CD14-positive monocyte (primary cell): ENCODE measurements around the gene ZNF716. TPM values are rescaled to one million over a fixed set of nuclear protein-coding genes. Genes with fewer than 3 reads are reported as not detected.
"Not testable (repeated sequence)": the region's sequence is repeated elsewhere in the genome, so short reads cannot be mapped to it uniquely, and the experiment has no call there.

ENCODE experiments used
- DNase-seq, 3 donors: peaks; one replicate each; pipeline ENCODE4 v3.0.0-alpha.2; 2011 to 2022
- H2AFZ ChIP-seq: 2 replicates; pipeline ENCODE4 v1.6.0; 2012; ENCODE audit warnings: mild to moderate bottlenecking, low read depth, low read length, inconsistent platforms; ENCODE audit not compliant: insufficient read depth, poor library complexity, severe bottlenecking
- H3K27ac ChIP-seq, 2 donors: 1 replicate in 1 of 2; 2 replicates in 1 of 2; pipeline ENCODE4 v1.5.1; 2012 to 2013; ENCODE audit warnings: low read length in 2 of 2, control low read depth in 1 of 2, inconsistent platforms in 1 of 2, low read depth in 1 of 2, mild to moderate bottlenecking in 1 of 2
- H3K27me3 ChIP-seq, 2 donors: one replicate each; pipeline versions ENCODE4 v1.6.0 to v1.6.1; 2011 to 2013; ENCODE audit warnings: low read length in 2 of 2; ENCODE audit not compliant: control insufficient read depth in 2 of 2, insufficient read depth in 2 of 2
- H3K36me3 ChIP-seq, 2 donors: replicated peaks in 1 of 2; 1 replicate in 1 of 2; 2 replicates in 1 of 2; pipeline versions ENCODE4 v1.5.1 to v1.6.1; 2012 to 2013; ENCODE audit warnings: low read length in 2 of 2, control low read depth in 1 of 2, inconsistent platforms in 1 of 2, mild to moderate bottlenecking in 1 of 2; ENCODE audit not compliant: insufficient read depth in 2 of 2, control insufficient read depth in 1 of 2
- H3K4me1 ChIP-seq, 2 donors: 1 replicate in 1 of 2; 2 replicates in 1 of 2; pipeline versions ENCODE4 v1.5.1 to v1.6.1; 2012 to 2013; ENCODE audit warnings: low read length in 2 of 2, control low read depth in 1 of 2, inconsistent platforms in 1 of 2, mild to moderate bottlenecking in 1 of 2, moderate library complexity in 1 of 2; ENCODE audit not compliant: insufficient read depth in 2 of 2, control insufficient read depth in 1 of 2
- H3K4me2 ChIP-seq: replicated peaks from 2 replicates; pipeline ENCODE3; 2012; ENCODE audit warnings: low read length, moderate library complexity, mild to moderate bottlenecking; ENCODE audit not compliant: poor library complexity, severe bottlenecking; ENCODE audit errors: extremely low read depth
- H3K4me3 ChIP-seq, 3 experiments: fragments of 200-600 bp in 1 of 3; sonication (generic) in 1 of 3; replicated peaks in 1 of 3; 1 replicate in 2 of 3; 2 replicates in 1 of 3; pipeline ENCODE4 v1.5.1; 2011 to 2013; ENCODE audit warnings: low read length in 3 of 3, mild to moderate bottlenecking in 3 of 3, control low read depth in 2 of 3, low read depth in 2 of 3, inconsistent platforms in 1 of 3, moderate library complexity in 1 of 3
- H3K79me2 ChIP-seq: 2 replicates; pipeline ENCODE4 v1.6.0; 2012; ENCODE audit warnings: mild to moderate bottlenecking, control low read depth, inconsistent platforms, low read length, moderate library complexity; ENCODE audit not compliant: insufficient read depth
- H3K9ac ChIP-seq: 2 replicates; pipeline ENCODE4 v1.6.0; 2017; ENCODE audit warnings: low read length, mild to moderate bottlenecking; ENCODE audit not compliant: insufficient read depth, poor library complexity, severe bottlenecking
- H3K9me3 ChIP-seq, 2 donors: replicated peaks in 1 of 2; 1 replicate in 1 of 2; 2 replicates in 1 of 2; pipeline versions ENCODE4 v1.5.1 to v1.6.1; 2012 to 2013; ENCODE audit warnings: low read length in 2 of 2, control low read depth in 1 of 2; ENCODE audit not compliant: control insufficient read depth in 1 of 2, insufficient read depth in 1 of 2
- H4K20me1 ChIP-seq: 2 replicates; pipeline ENCODE4 v1.6.0; 2012; ENCODE audit warnings: mild to moderate bottlenecking, low read length, control low read depth, moderate library complexity; ENCODE audit not compliant: insufficient read depth
- H3K27ac Mint-ChIP-seq, 7 donors: one replicate each; pipeline ENCODE4 v1.8.0; 2020; ENCODE audit warnings: mild to moderate bottlenecking in 7 of 7, mixed read lengths in 7 of 7, moderate library complexity in 6 of 7, inconsistent platforms in 2 of 7
- H3K27me3 Mint-ChIP-seq, 3 donors: one replicate each; pipeline ENCODE4 v1.8.0; 2021 to 2022; ENCODE audit warnings: low read depth in 3 of 3, mild to moderate bottlenecking in 3 of 3, mixed read lengths in 3 of 3, moderate library complexity in 3 of 3, inconsistent platforms in 1 of 3
- H3K36me3 Mint-ChIP-seq, 2 donors: one replicate each; pipeline ENCODE4 v1.8.0; 2020; ENCODE audit warnings: mixed read lengths in 2 of 2, inconsistent platforms in 1 of 2, mild to moderate bottlenecking in 1 of 2
- H3K4me1 Mint-ChIP-seq: one replicate; pipeline ENCODE4 v1.8.0; 2020; ENCODE audit warnings: mild to moderate bottlenecking, mixed read lengths
- H3K4me3 Mint-ChIP-seq, 2 donors: one replicate each; pipeline ENCODE4 v1.8.0; 2020; ENCODE audit warnings: mild to moderate bottlenecking in 2 of 2, mixed read lengths in 2 of 2, moderate library complexity in 1 of 2
- H3K9me3 Mint-ChIP-seq, 7 donors: one replicate each; pipeline ENCODE4 v1.8.0; 2020 to 2022; ENCODE audit warnings: mixed read lengths in 7 of 7, mild to moderate bottlenecking in 6 of 7, moderate library complexity in 6 of 7, inconsistent platforms in 2 of 7
- CTCF ChIP-seq: fragments of 200-600 bp; IDR thresholded peaks from one replicate; pipeline ENCODE4 v1.8.0; 2022; ENCODE audit warnings: antibody characterized with exemption, mild to moderate bottlenecking
- WGBS: methylation state at CpG from one replicate; pipeline ENCODE4 v1.1.5; 2013; ENCODE audit warnings: missing lambda C conversion rate; ENCODE audit not compliant: insufficient coverage; 5-methylcytosine and 5-hydroxymethylcytosine counted together
- intact Hi-C, 2 donors: fragments of 100-400 bp; cut with micrococcal nuclease; formaldehyde crosslinking; loops; one replicate each; pipeline versions ENCODE4 v1.15.0 to v1.15.1; 2023
- polyA plus RNA-seq, 3 donors: library from polyadenylated mRNA; depleted of rRNA in 1 of 3; unstranded in 2 of 3; stranded (reverse) in 1 of 3; fragments of 300-500 nt in 2 of 3; fragments of >200 nt in 1 of 3; fragmentation: Illumina TruSeq in 2 of 3; gene quantifications; 1 replicate in 2 of 3; 2 replicates in 1 of 3; pipeline ENCODE4 v1.2.3, GENCODE V29; 2012 to 2021

Gene ZNF716
- polyA plus RNA-seq, 3 donors = not detected

GRCh38 chr7:57438244-57438643 lies 11.7 kb upstream of the ZNF716 start:
- no peak overlapping the region for H3K27ac Mint-ChIP-seq
- Histone ChIP-seq H3K79me2 (no peaks in the 10 kb centered on the region), H2AFZ (no peak overlapping the region), H3K27ac (no peak overlapping the region), H4K20me1 (no peaks in the 10 kb centered on the region), H3K9ac (no peak overlapping the region), H3K9me3 (peaks cover 58 to 72% of the 10 kb centered on the region in 2 donors), H3K4me1 (no peaks in the 10 kb centered on the region), H3K27me3 (no peaks in the 10 kb centered on the region), H3K4me2 (no peak overlapping the region), H3K4me3 (no peak overlapping the region), H3K36me3 (no peaks in the 10 kb centered on the region)
- intact Hi-C loops = no loop called here
- H3K4me1 Mint-ChIP-seq = no peaks in the 10 kb centered on the region
- H3K36me3 Mint-ChIP-seq = no peaks in the 10 kb centered on the region
- no peak for TF ChIP-seq CTCF
- no peak for DNase-seq
- H3K27me3 Mint-ChIP-seq = peaks cover 0 to 3% (median 1%) of the 10 kb centered on the region in 3 donors
- WGBS = 89% methylated on average over 7 of the region's 7 CpGs
- peaks cover 12 to 71% (median 40%) of the 10 kb centered on the region in 7 donors for H3K9me3 Mint-ChIP-seq
- H3K4me3 Mint-ChIP-seq = no peak overlapping the region

- no peak for DNase-seq
- Histone ChIP-seq H3K27me3 (no peaks in the 10 kb centered on the region), H3K4me2 (no peak overlapping the region), H3K4me1 (no peaks in the 10 kb centered on the region), H4K20me1 (no peaks in the 10 kb centered on the region), H3K4me3 (no peak overlapping the region), H3K27ac (no peak overlapping the region), H3K79me2 (no peaks in the 10 kb centered on the region), H3K9ac (no peak overlapping the region), H3K9me3 (peaks cover 60 to 65% of the 10 kb centered on the region in 2 donors), H3K36me3 (no peaks in the 10 kb centered on the region), H2AFZ (no peak overlapping the region)
- H3K27ac Mint-ChIP-seq = no peak overlapping the region
- no peak for TF ChIP-seq CTCF
- H3K4me1 Mint-ChIP-seq = no peaks in the 10 kb centered on the region
- H3K36me3 Mint-ChIP-seq = no peaks in the 10 kb centered on the region
- H3K4me3 Mint-ChIP-seq = no peak overlapping the region
- H3K27me3 Mint-ChIP-seq = peaks cover 0 to 4% (median 2%) of the 10 kb centered on the region in 3 donors
- intact Hi-C loops = no loop called here
- peaks cover 10 to 65% (median 35%) of the 10 kb centered on the region in 7 donors for H3K9me3 Mint-ChIP-seq
These were observed 6.4 kb upstream of the ZNF716 start for GRCh38 chr7:57443567-57443966.

- H3K27ac ChIP-seq, H3K27me3 ChIP-seq, H3K4me3 Mint-ChIP-seq, H3K4me3 ChIP-seq, H2AFZ ChIP-seq, H3K79me2 ChIP-seq, H3K27ac Mint-ChIP-seq, H3K4me1 Mint-ChIP-seq, H3K4me2 ChIP-seq, intact Hi-C loops, H4K20me1 ChIP-seq, DNase-seq, H3K27me3 Mint-ChIP-seq, H3K36me3 Mint-ChIP-seq, H3K9ac ChIP-seq, H3K4me1 ChIP-seq, H3K36me3 ChIP-seq: not testable (repeated sequence)
- H3K9me3 ChIP-seq = peaks cover 30 to 79% of the 10 kb centered on the region in 2 donors
- no CpG with 5 or more reads among the region's 3 CpGs for WGBS
- H3K9me3 Mint-ChIP-seq = peaks cover 10 to 60% (median 46%) of the 10 kb centered on the region in 7 donors
These were observed 19.3 kb downstream of the ZNF716 start for GRCh38 chr7:57469186-57469828.
